Measurements from ENCODE around the gene WDR18.

- TF ChIP-seq POLR2AphosphoS5 (IDR thresholded peaks at IDR 0.05) (no peak), CTCF (IDR thresholded peaks at IDR 0.05) (no peak)
These were observed 3.8 kb upstream of the WDR18 start for GRCh38 chr19:980133-980998.

Data from esophagus muscularis mucosa (tissue), 3 donors.